BLaER1 (cell line): ENCODE measurements around the gene NUP98.

ENCODE experiments used
- H3K27ac ChIP-seq: shearing (Covaris generic); formaldehyde crosslinking; 2 replicates; pipeline ENCODE4 v1.8.1; 2022
- H3K27me3 ChIP-seq: shearing (Covaris generic); formaldehyde crosslinking; 2 replicates; pipeline ENCODE4 v1.8.1; 2022
- H3K36me3 ChIP-seq: shearing (Covaris generic); formaldehyde crosslinking; 2 replicates; pipeline ENCODE4 v1.8.1; 2022
- H3K4me1 ChIP-seq: shearing (Covaris generic); formaldehyde crosslinking; 2 replicates; pipeline ENCODE4 v1.8.1; 2022
- H3K4me2 ChIP-seq: shearing (Covaris generic); formaldehyde crosslinking; 2 replicates; pipeline ENCODE4 v1.8.1; 2022
- H3K4me3 ChIP-seq: shearing (Covaris generic); formaldehyde crosslinking; 2 replicates; pipeline ENCODE4 v1.8.1; 2022
- H3K9ac ChIP-seq: shearing (Covaris generic); formaldehyde crosslinking; 2 replicates; pipeline ENCODE4 v1.8.1; 2022
- H3K9me3 ChIP-seq: shearing (Covaris generic); formaldehyde crosslinking; 2 replicates; pipeline ENCODE4 v1.8.1; 2022
- H4K20me1 ChIP-seq: shearing (Covaris generic); formaldehyde crosslinking; 2 replicates; pipeline ENCODE4 v1.8.1; 2022
- Cebpa-rat ChIP-seq: shearing (Covaris generic); IDR thresholded peaks from 2 replicates; pipeline ENCODE4 v1.8.1; 2022

Gene NUP98

DNA sequence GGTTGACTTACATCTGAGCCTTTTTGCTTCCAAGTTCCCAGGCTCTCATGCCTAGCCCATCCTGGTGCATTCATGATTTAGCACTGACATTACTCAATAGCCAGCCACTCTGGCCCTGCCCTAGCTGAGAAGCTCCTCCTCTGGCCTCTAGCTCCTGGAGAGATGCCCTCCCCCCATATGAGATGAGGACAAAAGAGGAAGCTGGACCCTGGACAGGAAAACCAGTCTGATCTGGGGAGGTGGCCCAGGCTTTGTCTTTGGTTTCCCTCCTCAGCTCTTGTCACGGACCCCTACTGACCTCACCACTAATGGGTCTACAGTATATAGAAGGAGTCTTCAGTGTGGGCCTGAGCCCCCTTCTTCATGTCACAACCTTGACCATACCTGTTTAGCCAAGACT lies 40.4 kb upstream of the NUP98 start:
- Histone ChIP-seq H3K9me3 (no peaks in the 10 kb centered on the region), H3K4me2 (peak overlapping the region; percentile 94), H3K27me3 (no peaks in the 10 kb centered on the region), H4K20me1 (peaks cover 76% of the 10 kb centered on the region), H3K9ac (no peak overlapping the region), H3K27ac (peak overlapping the region; percentile 65; the same call in 1 of the 2 replicates), H3K36me3 (peaks cover 25% of the 10 kb centered on the region), H3K4me3 (no peak overlapping the region; the same call in 1 of the 2 replicates), H3K4me1 (peaks cover 82% of the 10 kb centered on the region)
- TF ChIP-seq Cebpa-rat, result no peak

DNA sequence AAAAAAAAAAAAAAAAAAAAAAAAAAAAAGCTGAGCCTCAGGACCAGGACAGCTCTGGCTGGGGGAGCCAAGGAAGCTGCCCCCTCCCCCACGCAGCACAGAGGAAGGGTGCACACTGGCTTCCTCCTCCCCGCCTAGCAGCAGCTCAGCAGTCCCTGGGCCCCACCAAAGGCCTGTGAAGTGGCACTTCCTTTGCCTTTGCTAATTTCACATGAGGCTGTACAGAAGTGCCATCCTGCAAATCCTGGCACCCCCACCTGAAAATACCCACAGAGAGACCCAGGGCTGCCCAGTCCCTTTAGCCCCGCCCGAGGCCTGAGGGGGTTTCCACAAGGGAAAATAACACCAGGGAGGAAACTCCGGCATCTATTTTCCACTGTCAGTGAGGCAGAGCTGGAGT lies 39.5 kb upstream of the NUP98 start:
- peaks cover 74% of the 10 kb centered on the region for H3K4me1 ChIP-seq
- H3K36me3 ChIP-seq, result peaks cover 33% of the 10 kb centered on the region
- H3K4me3 ChIP-seq, result no peak overlapping the region
- H3K9me3 ChIP-seq, result no peaks in the 10 kb centered on the region
- H3K4me2 ChIP-seq, result peak overlapping the region; percentile 94
- no peak for TF ChIP-seq Cebpa-rat
- no peaks in the 10 kb centered on the region for H3K27me3 ChIP-seq
- H3K9ac ChIP-seq, result 0 out of 2 replicates have a peak overlapping the region, but pooled peaks have one; percentile 50
- H4K20me1 ChIP-seq, result peaks cover 85% of the 10 kb centered on the region
- peak overlapping the region; percentile 65 for H3K27ac ChIP-seq

DNA sequence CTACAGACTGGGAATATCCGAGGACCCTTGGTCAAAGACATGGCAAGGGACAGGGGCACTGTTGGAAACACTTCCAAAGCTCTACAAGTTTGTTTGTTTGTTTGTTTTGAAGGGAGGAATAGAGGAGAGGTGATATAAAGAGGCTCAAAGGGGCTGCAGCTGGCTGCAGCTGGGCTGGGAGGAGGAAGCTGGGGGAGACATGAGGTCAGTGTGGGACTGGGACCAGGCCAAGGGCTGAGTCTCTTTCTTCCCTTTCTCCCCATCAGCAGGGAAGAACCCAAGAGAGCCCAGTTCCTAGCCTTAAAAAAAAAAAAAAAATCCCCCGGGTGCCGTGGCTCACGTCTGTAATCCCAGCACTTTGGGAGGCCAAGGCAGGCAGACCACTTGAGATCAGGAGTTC lies 38.4 kb upstream of the NUP98 start:
- peaks cover 96% of the 10 kb centered on the region for H4K20me1 ChIP-seq
- no peak for TF ChIP-seq Cebpa-rat
- peaks cover 45% of the 10 kb centered on the region for H3K36me3 ChIP-seq
- H3K27me3 ChIP-seq, result no peaks in the 10 kb centered on the region
- no peak overlapping the region for H3K4me3 ChIP-seq
- H3K4me2 ChIP-seq, result peak overlapping the region; percentile 94
- H3K9ac ChIP-seq, result peak overlapping the region; percentile 21; the same call in 1 of the 2 replicates
- peaks cover 79% of the 10 kb centered on the region for H3K4me1 ChIP-seq
- no peaks in the 10 kb centered on the region for H3K9me3 ChIP-seq
- H3K27ac ChIP-seq, result peak overlapping the region; percentile 52

DNA sequence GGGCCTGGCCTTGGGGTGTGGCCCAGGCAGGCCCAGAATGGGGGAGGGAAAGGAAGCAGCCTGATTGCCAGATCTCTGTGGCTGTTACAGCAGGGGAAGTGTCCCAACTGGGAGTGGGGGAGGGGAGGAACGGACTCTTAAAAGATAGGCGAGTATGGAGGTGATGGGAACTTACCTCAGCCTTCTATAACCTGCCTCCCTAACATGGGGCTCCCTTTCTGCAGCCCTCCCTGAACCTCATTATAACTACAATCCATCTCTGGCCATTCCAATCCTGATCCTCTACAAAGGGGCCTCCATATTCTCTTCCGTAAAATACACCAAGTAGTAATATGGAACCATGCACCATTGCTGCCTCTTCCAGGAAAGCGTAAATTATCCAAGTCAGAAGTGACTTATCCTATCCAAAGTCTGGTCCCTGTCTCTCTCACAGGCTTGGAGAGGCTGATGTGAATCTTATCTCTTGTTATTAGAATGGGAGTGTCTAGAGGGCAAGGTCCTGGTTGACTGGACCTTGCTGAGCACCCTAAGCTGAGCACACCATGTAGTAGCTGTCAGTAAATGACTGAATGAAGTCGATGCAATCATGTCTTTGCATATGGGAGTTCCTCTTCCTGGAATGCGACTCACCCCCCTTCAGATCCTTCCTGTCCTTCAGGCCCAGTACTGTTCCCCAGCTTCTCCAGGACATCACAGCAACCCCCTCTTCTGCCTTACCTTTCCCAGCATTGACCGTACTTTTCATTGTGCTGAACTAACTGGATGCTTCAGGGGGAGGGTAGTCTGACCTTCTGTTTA lies 37.5 kb upstream of the NUP98 start:
- H3K4me1 ChIP-seq, result peaks cover 77% of the 10 kb centered on the region
- H3K9me3 ChIP-seq, result no peaks in the 10 kb centered on the region
- H4K20me1 ChIP-seq, result peaks cover 96% of the 10 kb centered on the region
- H3K4me3 ChIP-seq, result no peak overlapping the region
- peak overlapping the region; percentile 21; the same call in 1 of the 2 replicates for H3K9ac ChIP-seq
- H3K27ac ChIP-seq, result peak overlapping the region; percentile 52
- peak overlapping the region; percentile 94 for H3K4me2 ChIP-seq
- no peak for TF ChIP-seq Cebpa-rat
- H3K36me3 ChIP-seq, result peaks cover 54% of the 10 kb centered on the region
- no peaks in the 10 kb centered on the region for H3K27me3 ChIP-seq

DNA sequence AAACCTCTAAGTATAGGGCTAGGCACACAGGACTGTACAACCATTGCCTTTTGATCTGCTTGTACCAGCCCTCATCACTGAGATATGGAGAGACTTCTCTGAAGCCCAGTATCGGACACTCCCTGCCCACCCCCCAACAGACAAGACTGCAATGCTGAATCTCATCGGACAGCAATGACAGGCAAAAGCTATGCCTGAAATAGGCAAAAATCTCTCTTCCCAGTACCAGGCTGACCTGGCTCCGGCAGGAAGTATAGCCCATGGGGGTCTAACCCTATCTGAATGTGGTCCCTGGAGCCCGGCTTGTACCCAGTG lies 37.0 kb upstream of the NUP98 start:
- H3K4me1 ChIP-seq, result peaks cover 72% of the 10 kb centered on the region
- peak overlapping the region; percentile 52 for H3K27ac ChIP-seq
- no peak overlapping the region for H3K9ac ChIP-seq
- peaks cover 95% of the 10 kb centered on the region for H4K20me1 ChIP-seq
- peaks cover 59% of the 10 kb centered on the region for H3K36me3 ChIP-seq
- no peaks in the 10 kb centered on the region for H3K27me3 ChIP-seq
- H3K9me3 ChIP-seq, result no peaks in the 10 kb centered on the region
- H3K4me3 ChIP-seq, result no peak overlapping the region
- TF ChIP-seq Cebpa-rat, result no peak
- H3K4me2 ChIP-seq, result peak overlapping the region; percentile 94

DNA sequence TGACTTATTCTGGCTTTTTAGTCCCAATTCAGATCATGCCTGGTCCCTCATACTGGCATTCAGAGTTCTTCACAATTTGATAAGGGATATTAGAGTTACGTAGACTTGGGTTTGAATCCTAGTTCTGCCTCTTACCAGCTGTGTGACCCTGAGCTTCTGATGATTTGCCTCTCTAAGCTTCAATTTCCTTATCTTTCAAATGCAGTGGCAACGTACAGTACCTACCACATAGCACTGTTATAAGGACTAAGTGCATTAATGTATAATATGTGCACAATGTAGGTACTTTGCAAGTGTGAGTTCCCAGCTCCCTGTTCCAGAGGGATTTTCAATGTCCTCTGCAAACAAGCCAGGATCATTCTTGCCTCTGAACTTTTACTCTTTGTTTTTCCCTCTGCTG lies 36.1 kb upstream of the NUP98 start:
- Histone ChIP-seq H3K9me3 (no peaks in the 10 kb centered on the region), H3K36me3 (peaks cover 67% of the 10 kb centered on the region), H3K4me3 (no peak overlapping the region), H4K20me1 (peaks cover 95% of the 10 kb centered on the region), H3K27me3 (no peaks in the 10 kb centered on the region), H3K4me2 (no peak overlapping the region), H3K4me1 (peaks cover 63% of the 10 kb centered on the region), H3K27ac (no peak overlapping the region), H3K9ac (no peak overlapping the region)
- TF ChIP-seq Cebpa-rat, result no peak

DNA sequence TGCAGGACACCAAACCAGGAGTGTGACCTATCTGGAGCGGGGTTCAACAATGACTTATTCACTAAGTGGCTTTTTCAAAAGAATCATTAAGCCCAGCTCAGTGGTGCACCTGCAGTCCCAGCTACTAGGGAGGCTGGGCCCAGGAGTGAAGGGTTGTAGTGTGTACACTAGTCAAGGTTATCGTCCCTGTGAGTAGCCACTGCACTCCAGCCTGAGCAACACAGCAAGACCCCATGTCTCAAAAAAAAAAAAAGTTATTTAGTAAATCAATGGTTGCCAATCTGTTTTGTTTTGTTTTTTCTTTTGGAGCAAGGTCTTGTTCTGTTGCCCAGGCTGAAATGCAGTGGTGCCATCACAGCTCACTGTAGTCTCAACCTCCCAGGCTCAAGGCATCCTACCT lies 35.5 kb upstream of the NUP98 start:
- Histone ChIP-seq H4K20me1 (peaks cover 95% of the 10 kb centered on the region), H3K36me3 (peaks cover 73% of the 10 kb centered on the region)

DNA sequence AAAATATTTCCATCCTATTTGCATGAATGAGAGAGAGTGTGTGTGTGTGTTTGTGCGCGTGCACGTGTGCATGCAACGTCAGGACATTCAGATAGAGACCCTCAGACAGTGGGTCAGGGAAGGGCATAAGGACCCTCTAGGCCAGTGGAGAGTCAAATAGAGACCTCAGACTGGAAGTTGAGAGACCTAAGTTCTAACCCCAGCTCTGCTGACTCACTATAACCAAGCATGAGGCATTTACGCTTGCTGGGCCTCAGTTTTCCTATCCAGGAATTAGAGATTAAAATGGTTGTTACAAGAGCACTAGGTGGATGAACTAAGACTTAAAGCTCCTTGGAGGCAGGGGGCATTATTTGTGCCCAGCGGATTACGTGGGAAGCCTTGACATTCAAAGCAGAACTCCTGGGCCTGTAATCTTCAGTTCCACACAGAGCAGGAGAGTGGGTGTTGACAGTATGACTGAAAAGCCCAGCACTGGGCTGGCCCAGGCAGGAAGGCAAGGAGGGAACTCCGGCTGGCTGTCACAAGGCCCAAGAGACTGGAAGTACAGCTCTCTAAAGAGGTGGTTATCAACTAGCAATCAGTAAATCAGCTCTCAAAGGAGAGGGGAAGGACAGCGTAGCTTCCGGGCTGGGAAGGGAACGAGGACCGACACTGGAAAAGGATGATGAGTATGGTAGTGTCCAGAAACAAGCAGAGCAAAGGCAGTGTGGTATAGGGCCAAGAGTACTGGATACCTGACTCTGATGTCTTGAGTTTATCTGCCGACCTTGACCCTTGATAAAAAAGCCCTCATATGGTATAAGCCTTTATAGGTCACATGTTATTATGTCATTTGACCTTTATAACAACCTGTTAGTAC lies 34.3 kb upstream of the NUP98 start:
- H3K27me3 ChIP-seq, result no peaks in the 10 kb centered on the region
- no peak overlapping the region for H3K4me3 ChIP-seq
- H3K9me3 ChIP-seq, result no peaks in the 10 kb centered on the region
- H3K9ac ChIP-seq, result no peak overlapping the region
- peaks cover 85% of the 10 kb centered on the region for H3K36me3 ChIP-seq
- TF ChIP-seq Cebpa-rat, result no peak
- no peak overlapping the region for H3K4me2 ChIP-seq
- H3K4me1 ChIP-seq, result peaks cover 45% of the 10 kb centered on the region
- H3K27ac ChIP-seq, result no peak overlapping the region
- H4K20me1 ChIP-seq, result peaks cover 95% of the 10 kb centered on the region

More for the DNA sequence above, 35.5 kb upstream of the NUP98 start:
- H3K27me3 ChIP-seq, result no peaks in the 10 kb centered on the region
- no peak overlapping the region for H3K27ac ChIP-seq
- no peak overlapping the region for H3K4me3 ChIP-seq
- no peak for TF ChIP-seq Cebpa-rat
- no peak overlapping the region for H3K4me2 ChIP-seq
- H3K4me1 ChIP-seq, result peaks cover 57% of the 10 kb centered on the region
- H3K9me3 ChIP-seq, result no peaks in the 10 kb centered on the region
- H3K9ac ChIP-seq, result no peak overlapping the region

DNA sequence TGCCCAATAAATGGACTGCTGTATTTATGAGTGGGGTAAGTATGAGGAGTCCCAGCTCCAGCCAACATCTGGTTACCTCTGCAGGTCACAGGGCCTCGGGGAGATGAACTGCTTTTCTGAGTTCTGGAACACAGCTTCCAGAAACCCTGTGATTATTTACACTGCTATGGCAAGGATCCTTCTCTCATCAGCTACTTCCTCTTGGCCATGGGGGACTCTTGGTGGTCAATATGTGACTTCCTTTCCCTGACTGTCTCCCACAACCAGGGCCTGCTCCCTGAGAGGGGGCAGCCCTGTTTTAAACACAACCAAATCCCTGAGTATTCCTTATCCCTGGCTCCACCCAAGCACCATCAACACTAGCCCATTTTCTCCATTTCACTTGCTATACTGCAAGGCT lies 33.4 kb upstream of the NUP98 start:
- no peaks in the 10 kb centered on the region for H3K27me3 ChIP-seq
- H3K9me3 ChIP-seq, result no peaks in the 10 kb centered on the region
- no peak overlapping the region for H3K4me3 ChIP-seq
- peaks cover 94% of the 10 kb centered on the region for H3K36me3 ChIP-seq
- H3K27ac ChIP-seq, result no peak overlapping the region
- H3K4me2 ChIP-seq, result no peak overlapping the region
- TF ChIP-seq Cebpa-rat, result no peak
- peaks cover 95% of the 10 kb centered on the region for H4K20me1 ChIP-seq
- H3K9ac ChIP-seq, result no peak overlapping the region
- peaks cover 36% of the 10 kb centered on the region for H3K4me1 ChIP-seq

DNA sequence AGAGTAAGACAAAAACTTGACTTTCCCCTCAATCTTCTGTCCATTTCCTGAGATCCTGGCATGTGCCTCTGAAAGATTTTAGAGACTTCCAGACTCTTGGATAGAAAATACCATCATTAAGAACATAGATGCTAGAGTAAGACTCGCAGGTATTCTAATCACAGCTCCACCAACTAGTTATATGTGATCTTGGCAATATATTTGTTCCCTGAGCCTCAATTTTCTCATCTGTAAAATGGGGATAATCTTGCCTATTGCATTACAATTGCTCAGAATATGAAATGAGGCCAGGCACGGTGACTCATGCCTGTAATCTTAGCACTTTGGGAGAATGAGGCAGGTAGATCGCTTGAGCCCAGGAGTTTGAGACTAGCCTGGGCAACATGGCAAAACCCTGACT lies 32.7 kb upstream of the NUP98 start:
- Histone ChIP-seq H3K9ac (no peak overlapping the region), H4K20me1 (peaks cover 95% of the 10 kb centered on the region), H3K9me3 (no peaks in the 10 kb centered on the region), H3K36me3 (peaks cover 95% of the 10 kb centered on the region), H3K27ac (no peak overlapping the region), H3K4me2 (no peak overlapping the region), H3K4me3 (no peak overlapping the region), H3K4me1 (peaks cover 29% of the 10 kb centered on the region), H3K27me3 (no peaks in the 10 kb centered on the region)
- TF ChIP-seq Cebpa-rat, result no peak
